GM19397 (cell line): ENCODE results near the gene CHST11.
A peak's percentile ranks its signal among the peaks of the same experiment; 100 is the strongest.
"Not testable (repeated sequence)": the region's sequence is repeated elsewhere in the genome, so short reads cannot be mapped to it uniquely, and the experiment has no call there.

ENCODE experiments used
- ATAC-seq: cut with Tn5 transposase; IDR thresholded peaks from one replicate; pipeline ENCODE4 v1.9.1; 2021; ENCODE audit warnings: mild to moderate bottlenecking, moderate library complexity; ENCODE audit not compliant: unreplicated experiment

CHST11 gene

DNA sequence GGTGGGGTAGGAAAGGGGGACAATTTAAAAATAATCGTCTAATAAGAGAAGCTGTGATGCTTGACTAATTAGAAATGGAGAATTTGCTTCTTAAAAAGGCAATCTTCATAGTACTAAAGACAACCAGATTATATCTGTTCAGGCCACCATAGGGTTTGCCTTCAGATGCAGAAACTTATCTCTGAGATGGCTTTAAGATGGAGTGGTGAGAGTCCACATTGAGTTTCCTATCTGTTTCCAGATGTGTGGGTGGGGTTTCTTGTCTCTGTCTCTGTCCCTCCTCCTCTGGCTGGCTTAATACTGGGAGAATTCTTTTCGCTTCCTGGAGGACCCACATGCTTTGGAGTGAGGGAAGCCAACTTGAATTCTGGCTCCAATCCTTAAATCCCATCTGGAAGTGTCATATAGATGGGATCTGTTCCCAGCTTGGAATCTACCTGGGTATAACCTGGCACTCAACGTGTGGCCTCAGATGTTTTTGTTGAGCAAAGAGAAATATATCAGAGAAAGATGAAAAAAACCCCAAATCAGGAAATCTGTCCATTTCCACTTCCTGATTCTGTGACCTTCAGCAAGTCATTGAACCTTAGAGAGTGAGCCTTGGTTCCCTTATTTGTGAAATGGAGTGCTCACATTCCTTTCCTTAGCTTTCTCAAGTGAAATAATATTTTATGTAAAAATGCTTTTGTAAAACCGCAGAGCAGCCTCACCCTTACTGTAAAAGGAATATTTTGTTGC lies 66.4 kb downstream of the CHST11 start:
- ATAC-seq = no peak

DNA sequence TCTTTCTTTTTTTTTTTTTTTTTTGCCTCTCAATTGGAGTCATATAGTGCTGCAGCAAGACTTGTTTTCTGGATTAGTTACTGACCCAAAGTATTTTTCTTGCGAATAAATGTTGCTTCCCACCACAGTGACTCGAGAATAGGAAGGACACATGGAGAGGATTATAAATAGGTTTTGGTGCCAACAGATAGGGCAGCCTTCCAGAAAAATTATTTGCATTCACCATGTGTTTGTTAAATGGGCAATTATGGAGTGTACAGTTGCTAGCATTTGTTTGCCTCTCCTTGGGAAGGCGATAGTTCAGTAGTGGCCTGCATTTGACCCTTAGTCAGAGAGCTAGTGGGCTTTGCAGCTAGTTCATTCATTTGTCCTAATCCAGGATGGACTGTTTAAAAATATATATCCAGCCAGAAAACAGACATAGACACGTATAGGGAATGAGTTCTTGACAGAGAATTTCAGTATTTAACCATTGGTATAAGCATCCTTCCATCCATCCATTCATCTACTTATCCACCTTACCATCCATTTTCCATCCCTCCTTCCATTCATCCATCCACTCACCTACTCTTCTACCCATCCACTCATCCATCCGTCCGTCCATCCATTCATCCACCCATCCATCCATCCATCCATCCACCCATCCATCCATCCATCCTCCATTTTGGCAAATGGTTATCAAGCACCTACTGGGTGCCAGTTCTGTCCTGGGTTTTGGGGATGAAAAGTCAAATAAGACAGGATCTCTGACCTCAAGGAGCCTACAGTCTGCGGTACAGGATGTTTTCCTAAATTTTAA lies 67.5 kb downstream of the CHST11 start:
- no peak for ATAC-seq

DNA sequence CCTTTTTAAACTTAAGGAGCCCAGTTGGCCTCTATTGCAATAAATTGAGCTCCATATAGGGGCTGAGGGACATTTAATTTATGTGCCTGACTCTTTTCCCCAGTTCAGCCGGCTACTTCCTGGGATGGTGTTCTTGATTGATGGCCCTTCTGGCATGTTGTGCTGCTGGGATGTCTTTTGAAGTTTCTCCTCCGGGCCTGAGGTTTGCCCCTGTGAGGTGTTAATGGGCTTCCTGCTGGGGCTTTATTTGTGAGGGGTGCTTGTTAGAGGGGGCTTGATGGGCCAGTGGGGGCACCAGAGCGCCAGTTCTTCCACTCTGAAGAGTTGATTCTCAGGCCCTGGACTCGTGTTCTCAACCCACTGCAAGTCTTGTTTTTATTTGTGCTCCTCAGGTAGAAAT lies 69.6 kb downstream of the CHST11 start:
- no peak for ATAC-seq

DNA sequence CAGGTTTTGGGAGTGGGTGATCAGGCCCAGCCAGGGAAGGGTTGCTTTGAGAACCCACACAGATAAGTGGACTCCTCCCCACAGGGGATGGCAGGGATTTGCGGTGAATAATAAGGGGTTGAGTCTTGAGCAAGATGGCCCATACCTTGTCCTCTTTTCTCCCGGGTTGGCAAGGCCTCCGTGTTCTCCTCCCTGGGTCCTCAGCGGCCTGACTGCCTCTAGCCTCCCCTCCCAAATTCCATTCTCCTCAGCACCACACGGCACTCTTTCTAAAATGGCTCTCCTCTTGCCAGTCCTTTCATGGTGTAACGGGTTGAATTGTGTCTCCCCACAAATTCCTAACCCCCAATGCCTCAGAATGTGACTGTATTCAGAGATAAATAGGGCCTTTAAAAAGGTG lies 70.0 kb downstream of the CHST11 start:
- ATAC-seq = no peak

DNA sequence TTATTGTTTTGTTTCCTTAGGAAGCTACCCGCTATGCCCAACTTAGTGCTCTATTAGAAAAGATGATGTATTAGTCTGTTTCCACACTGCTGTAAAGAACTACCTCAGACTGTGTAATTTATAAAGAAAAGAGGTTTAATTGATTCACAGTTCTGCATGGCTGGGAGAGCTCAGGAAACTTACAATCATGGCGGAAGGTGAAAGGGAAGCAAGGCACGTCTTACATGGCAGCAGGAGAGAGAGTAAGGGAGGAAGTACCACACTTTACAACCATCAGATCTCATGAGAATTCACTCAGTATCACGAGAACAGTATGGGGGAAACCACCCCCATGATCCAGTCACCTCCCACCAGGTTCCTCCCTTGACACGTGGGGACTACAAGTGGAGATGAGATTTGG lies 70.9 kb downstream of the CHST11 start:
- ATAC-seq = not testable (repeated sequence)

DNA sequence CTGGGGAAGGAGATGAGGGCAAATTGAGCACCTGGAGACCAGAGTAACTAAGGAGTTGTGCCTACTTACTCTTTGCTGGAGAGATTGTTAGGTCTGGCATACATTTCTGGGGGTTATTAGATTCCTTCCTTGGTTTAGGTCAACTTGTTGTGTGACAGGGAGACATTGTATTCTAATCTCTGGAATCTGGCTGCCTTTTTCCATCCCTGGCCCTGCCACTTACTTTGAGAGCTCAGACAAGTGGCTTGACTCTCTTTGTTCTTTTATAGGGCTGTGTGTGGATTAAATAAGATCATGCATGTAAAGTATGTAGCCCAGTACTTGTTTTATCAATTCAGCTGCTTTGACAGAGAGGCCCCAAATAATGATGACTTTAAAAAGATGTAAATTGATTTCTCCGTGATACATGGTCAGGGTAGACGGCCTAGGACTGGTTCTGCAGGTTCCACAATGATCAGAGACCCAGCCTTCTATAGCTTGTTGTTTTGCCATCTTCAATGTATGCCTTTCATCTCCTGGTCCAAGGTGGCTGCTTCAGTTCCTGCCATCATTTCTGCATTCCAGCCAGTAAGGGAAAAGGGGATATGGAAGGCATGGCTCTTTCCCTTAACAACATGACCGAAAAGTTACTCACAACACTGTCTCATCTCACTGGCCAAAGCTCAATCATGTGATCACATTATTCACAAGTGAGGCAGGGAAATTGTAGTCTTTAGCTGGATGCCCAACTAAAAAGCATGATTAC lies 72.6 kb downstream of the CHST11 start:
- no peak for ATAC-seq

DNA sequence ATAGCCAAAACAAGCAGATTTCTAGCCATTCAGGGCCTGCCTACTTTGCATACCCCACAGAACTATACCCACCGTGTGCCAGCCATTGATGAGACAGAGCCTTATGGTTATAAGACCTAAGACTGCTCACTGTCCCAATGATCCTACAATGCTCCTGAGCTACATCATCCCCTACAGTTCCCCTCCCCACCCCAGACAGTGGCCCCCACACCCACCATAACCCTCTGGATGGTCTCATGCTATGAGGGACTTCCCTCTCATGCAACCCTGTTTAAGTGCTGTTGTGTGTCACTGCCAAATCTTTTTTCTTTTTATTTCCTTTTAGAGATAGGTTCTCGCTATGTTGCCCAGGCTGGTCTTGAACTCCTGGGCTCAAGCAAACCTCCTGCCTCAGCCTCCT lies 75.9 kb downstream of the CHST11 start:
- no peak for ATAC-seq

DNA sequence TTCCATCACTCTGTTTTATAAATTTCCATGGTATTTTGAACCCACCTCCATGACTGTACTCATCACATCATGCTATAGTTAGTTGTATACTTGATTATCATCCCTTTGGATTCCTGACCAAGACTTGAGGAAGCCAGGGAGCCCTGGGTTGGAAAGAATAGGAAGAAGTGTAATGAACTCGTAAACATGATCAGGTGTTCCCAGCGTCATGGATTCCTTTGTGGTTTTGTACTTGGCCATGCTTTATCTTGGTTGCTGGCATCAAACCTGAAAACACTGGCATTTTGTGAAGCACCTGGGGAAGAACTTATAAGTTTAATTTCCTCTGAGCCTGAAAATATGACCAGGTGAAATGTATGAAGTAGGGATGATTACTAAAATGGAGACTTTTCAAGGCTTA lies 76.4 kb downstream of the CHST11 start:
- no peak for ATAC-seq

DNA sequence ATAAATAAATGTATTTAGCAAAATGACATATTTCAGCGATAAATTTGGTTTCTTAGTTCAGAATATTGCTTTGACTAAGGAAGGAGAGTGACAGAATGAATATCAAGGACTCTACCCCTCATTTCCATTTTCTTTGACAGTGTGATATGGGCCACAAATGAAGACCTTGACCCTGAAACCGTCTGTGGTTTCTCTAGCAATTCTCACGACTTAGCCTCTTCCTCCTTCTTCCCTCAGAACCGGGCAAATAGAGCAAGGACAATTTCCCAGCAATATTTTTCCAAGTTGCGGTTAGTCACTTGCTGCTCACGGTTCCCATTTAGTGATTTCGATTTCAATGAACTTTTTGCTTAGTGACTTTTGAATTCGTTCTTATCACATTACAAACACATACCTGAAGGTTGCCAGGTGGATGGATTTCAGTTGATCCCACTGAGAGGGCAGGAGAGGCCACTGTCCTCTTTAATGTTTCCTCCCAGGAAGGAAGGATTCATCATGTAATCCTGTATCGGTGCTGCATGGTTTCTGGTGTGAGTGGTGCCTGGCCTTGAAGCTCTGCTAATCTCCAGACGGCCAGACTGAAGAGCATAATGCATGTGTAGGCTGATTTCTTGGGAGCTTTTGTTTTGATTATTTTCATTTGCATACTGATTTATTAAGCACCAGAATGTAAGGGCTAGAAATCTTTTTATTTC lies 77.6 kb downstream of the CHST11 start:
- no peak for ATAC-seq

DNA sequence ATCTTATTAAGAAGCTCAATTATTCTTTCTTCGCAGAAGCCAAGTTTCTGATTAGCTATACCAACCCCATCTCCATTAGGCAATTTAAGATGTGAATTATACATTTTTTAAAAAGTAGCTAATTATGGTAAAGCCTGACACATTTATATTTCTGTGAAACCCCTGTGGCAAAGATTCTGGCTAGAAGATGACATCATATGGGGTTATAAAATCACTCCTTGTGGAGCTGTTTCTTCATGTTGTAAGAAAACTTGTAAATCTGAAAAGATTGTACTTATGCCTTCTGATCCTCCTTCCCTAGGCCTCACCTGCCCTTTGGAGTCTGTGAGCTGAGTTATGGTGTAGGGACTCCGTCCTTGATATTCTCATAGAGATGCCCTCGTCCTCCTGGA lies 78.1 kb downstream of the CHST11 start:
- no peak for ATAC-seq

DNA sequence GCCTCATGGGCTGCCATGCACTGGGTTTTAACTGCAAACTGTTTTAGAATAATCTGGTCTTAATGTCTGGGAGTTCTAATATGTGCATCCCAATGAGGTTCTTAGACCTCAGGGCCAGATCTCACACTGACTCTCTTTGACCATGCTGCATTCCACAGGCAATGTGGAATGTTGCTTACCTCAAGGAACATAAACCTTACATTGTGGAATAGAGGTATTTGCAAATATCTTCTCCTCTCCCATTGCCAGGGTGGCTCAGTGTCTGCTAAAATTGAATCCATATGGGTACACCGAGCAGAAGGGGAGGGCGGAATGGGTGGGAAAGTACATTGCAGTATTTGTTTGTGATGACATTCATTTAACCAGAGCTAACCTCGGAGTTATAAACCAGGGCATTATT lies 78.6 kb downstream of the CHST11 start:
- ATAC-seq = no peak

DNA sequence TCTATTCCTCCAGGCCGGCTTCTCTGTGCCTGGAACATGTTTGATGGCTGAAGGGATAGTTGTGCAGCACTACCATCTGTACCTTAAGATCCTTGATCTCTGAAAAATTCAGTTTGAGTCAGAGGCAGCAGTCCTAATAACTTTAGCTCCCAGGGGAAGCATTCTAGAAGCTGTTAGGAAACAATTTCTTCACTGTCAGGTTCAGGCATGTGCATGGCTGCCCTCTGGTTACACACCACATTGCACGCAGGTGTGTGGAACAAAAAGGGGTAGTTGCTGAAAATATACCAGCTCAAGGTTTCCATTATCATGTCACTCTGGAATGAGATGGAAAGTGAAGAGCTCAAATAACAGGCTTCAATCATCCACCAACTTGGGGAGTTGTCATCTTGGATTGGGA lies 80.1 kb downstream of the CHST11 start:
- no peak for ATAC-seq

DNA sequence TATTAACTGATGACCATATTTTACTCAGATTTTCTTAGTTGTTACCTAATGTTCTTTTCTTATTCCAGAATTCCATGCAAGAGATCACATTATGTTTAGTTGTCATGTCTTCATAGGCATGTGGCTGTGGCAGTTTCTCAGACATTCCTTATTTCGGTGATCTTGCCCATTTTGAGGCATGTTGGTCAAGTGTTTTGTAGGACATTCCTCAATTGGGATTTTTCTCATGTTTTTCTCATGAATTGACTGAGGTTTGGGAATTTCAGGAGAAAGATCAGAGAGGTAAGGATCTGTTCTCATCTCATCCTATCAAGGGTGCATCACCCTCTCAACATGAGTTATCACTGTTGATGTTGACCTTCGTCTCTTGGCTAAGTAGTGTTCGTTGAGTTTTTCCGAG lies 81.3 kb downstream of the CHST11 start:
- ATAC-seq = no peak

DNA sequence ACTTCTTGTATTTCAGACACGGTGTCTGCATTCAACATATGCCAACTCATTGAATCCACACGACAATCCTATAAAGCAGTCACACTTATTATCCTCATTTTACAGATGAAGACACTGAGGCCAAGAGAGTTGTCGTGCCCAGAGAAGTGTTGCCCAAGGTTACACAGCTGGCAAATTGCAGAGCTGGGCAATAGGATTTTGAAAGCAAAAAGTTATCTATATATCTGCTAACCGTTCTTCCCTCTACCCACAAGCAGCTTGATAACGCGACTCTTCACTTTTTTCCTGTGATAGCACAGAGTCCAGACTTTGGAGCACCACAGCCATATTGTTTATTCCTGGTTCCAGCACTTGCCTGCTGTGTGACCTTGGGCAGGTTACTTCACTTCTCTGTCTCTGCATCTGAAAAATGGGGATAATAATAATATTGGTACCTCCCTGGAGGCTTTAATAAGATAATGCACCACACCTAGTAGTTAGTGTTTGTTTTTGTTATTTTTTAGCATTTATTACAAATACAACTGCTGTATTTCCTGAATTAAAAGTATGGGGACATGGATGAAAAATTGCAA lies 82.2 kb downstream of the CHST11 start:
- no peak for ATAC-seq

DNA sequence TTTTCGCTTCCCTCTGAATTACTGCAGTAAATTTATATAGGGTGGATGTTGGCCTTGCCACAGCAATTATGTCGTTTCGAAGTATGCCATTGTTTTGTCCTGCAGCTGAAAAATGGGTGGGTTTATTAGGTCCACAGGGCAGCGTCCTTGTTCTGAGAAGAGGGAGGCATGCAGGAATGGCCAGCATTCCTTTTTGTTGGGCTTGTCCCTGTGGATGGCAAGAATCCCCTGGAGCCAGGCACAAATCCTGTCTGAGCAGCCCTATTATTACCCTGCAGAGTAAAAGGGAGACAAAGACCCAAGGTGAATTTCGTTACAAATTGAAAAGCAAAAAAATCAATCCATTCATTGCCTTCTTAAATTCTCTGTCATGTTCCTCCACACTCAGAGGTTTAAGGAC lies 88.1 kb downstream of the CHST11 start:
- ATAC-seq = no peak

DNA sequence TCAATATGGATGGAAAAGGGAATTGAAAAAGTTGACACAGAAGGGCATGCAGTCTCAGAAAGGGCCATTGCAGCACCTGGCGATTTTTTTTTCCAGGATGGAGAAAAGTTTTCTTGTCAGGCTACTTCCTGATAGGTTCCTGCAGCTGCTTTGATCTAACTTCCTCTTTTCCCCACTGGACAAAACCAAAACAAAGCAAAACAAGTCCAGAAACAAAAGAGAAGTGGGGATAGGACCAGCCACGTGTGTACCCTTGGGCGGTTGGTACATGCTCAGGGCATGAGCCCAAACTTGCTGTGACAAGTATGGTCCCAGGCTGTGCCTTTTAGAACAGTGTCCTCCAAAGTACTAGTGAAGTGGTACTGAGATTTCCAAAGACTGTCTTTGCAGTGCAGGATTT lies 89.8 kb downstream of the CHST11 start:
- ATAC-seq = no peak

DNA sequence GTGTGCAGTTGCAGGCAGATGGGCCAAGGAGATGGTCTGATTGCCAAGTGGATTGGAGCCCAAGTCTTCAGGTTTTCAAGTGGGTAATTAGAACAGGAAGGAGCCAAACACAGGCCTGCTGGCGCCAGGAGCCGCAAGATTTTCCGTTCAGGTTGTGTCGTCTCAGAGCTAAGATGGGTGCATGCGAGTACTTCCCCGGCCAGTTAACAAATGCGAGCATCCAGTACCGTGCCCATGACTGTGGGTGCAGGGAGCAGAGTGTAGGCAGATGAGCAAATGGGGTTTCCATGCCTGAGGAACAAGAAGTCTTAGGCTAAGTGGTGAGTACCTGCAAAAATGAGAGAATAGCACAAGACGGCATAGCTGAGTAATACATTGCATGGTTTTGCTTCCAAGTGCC lies 90.5 kb downstream of the CHST11 start:
- ATAC-seq = no peak

DNA sequence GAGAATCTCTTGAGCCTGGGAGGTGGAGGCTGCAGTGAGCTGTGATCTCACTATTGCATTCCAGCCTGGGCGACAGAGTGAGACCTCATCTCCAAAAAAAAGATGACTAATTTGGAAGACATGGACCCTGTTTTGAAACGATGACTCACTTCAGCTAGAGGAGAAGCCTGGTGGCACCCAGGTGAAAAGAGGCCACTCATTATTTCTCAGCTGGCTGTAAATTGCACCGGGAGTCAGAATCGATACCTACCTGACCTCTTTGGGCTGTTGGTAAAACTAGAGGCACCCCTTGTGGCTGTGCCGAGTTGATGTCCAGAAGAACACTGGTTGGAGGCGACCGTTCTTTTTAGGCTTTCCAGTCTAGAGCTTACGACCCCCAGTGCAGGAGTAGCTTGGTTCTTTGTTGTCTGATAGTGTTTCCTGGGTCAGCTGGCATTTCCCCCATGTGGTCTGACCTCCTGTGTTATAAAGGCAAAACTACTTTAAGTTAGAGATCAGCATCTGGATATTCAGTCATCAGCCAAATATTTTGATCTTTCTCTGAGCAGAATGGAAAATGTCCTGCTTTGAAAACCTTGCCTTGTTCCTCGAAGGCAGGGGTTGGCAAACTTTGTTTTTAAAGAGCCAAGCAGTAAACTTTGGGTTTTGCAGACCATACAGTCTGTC lies 93.2 kb downstream of the CHST11 start:
- no peak for ATAC-seq

DNA sequence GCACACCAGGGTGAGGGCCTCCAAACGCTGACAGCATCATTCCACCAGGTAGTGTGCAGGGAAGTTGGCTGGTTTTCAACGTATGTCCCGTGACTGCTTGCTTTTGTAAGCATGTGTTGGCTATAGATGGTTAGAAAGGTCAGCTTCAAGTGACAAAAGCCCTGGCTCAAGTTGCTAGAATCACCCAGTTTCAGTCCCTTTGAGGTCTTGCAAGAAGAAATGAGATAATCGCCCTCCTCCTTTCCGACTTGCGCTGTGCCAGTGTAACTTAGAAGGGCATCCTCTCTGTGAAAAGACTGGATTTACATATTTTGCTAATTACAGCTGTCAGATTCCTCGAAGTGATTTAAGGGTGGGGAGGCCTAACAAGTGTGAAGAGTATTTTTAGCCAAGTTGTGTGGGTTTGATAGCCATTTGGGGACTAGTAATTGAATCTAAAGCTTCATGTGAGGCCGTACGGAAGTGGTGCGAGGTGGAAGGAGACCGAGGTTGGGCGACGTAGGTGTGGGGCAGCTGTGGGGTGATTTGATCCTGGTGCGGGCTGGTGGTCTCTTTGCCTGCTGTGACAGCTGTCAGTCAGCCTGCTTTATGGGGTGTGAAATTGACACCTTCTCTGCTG lies 94.7 kb downstream of the CHST11 start:
- peak; percentile 65 for ATAC-seq

DNA sequence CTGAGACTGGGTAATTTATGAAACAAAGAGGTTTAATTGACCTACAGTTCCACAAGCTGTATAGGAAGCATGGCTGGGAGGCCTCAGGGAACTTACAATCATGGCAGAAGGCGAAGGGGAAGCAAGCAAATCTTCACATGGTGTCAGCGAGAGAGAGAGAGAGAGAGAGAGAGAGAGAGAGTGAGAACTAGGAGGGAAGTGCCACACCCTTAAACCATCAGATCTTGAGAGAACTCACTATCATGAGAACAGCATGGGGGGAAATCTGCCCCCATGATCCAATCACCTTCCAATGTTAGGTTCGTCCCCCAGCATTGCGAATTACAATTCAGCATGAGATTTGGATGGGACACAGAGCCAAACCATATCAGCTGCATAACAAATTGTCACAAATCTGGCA lies 96.7 kb downstream of the CHST11 start:
- ATAC-seq = no peak
